Lung (tissue), 13 donors: ENCODE data around the gene BNIPL. TPM values are rescaled to one million over a fixed set of nuclear protein-coding genes. Genes with fewer than 3 reads are reported as not detected.

Experiments
- ATAC-seq: fragments of 200-7000 bp; cut with Tn5 transposase; one replicate; pipeline ENCODE4 v1.9.1; 2020; ENCODE audit warnings: moderate number of reproducible peaks; ENCODE audit not compliant: insufficient read depth, low FRiP score
- DNase-seq, 3 donors: peaks; one replicate each; pipeline ENCODE4 v3.0.0-alpha.2; 2013 to 2017
- H3K27ac ChIP-seq, 2 donors: one replicate each; pipeline ENCODE4 v1.5.1; 2013; ENCODE audit warnings: mild to moderate bottlenecking in 2 of 2, moderate library complexity in 2 of 2, control low read depth in 1 of 2, inconsistent platforms in 1 of 2, low read depth in 1 of 2, low read length in 1 of 2
- H3K27me3 ChIP-seq, 3 donors: one replicate each; pipeline ENCODE4 v1.5.1; 2013; ENCODE audit warnings: low read length in 2 of 3; ENCODE audit not compliant: control insufficient read depth in 3 of 3, insufficient read depth in 3 of 3
- H3K36me3 ChIP-seq, 4 donors: one replicate each; pipeline ENCODE4 v1.5.1; 2013; ENCODE audit warnings: low read length in 4 of 4, mild to moderate bottlenecking in 1 of 4, moderate library complexity in 1 of 4; ENCODE audit not compliant: control insufficient read depth in 4 of 4, insufficient read depth in 4 of 4
- H3K4me1 ChIP-seq, 5 donors: one replicate each; pipeline ENCODE4 v1.5.1; 2013; ENCODE audit warnings: low read length in 5 of 5, mild to moderate bottlenecking in 2 of 5, moderate library complexity in 1 of 5; ENCODE audit not compliant: control insufficient read depth in 5 of 5, insufficient read depth in 5 of 5
- H3K4me3 ChIP-seq: one replicate; pipeline ENCODE4 v1.5.1; 2013; ENCODE audit warnings: mild to moderate bottlenecking, control low read depth, moderate library complexity
- H3K9ac ChIP-seq, 2 donors: one replicate each; pipeline ENCODE4 v1.5.1; 2013; ENCODE audit warnings: low read length in 2 of 2, control low read depth in 1 of 2; ENCODE audit not compliant: insufficient read depth in 1 of 2
- H3K9me3 ChIP-seq, 4 donors: one replicate each; pipeline ENCODE4 v1.5.1; 2013; ENCODE audit warnings: low read length in 3 of 4, mild to moderate bottlenecking in 1 of 4, moderate library complexity in 1 of 4; ENCODE audit not compliant: control insufficient read depth in 4 of 4, insufficient read depth in 3 of 4
- CTCF ChIP-seq: IDR thresholded peaks from 2 replicates; pipeline ENCODE4 v1.5.1; 2012; ENCODE audit warnings: mild to moderate bottlenecking; ENCODE audit errors: control extremely low read depth, extremely low read depth
- WGBS, 2 donors: extraction: QIAGEN DNeasy Blood & Tissue Kit; methylation state at CpG; one replicate each; pipeline ENCODE4 v1.1.7; 2013; 5-methylcytosine and 5-hydroxymethylcytosine counted together
- polyA plus RNA-seq, 2 donors: library from polyadenylated mRNA; stranded (reverse); fragments of 200-250 nt; gene quantifications; one replicate each; pipeline ENCODE4 v1.2.1, GENCODE V29; 2013
- small RNA-seq: library from RNA; depleted of rRNA; stranded (forward); fragments of <200 nt; gene quantifications from one replicate; pipeline ENCODE3, GENCODE V24; 2014; ENCODE audit warnings: low replicate concordance
- total RNA-seq, 2 donors: library from RNA; depleted of rRNA in 1 of 2; stranded (reverse); fragments of >200 nt in 1 of 2; gene quantifications; one replicate each; pipeline ENCODE4 v1.2.1, GENCODE V29; 2014 to 2021
- donor health status: control.
- donor health status: control.
- donor health status: Bipolar disorder and iron deficiency.
- donor health status: healthy.
- donor health status: DM: yes; HTN: yes; CAD: no.

Gene BNIPL
- total and polyA plus RNA-seq, 4 donors, result 1.9 to 12.2 (median 5.7) TPM

- H3K9ac ChIP-seq, result no peak overlapping the region
- WGBS, 2 donors, result 73 to 85% methylated on average over 4 of the region's 4 CpGs
These were observed 49.7 kb downstream of the BNIPL start for GRCh38 chr1:151085953-151086559.

More at GRCh38 chr1:151085953-151086559, 49.7 kb downstream of the BNIPL start:
- Histone ChIP-seq H3K4me1 (no peaks in the 10 kb centered on the region), H3K4me3 (no peak overlapping the region), H3K27me3 (no peaks in the 10 kb centered on the region), H3K36me3 (no peaks in the 10 kb centered on the region), H3K27ac (no peak overlapping the region), H3K9me3 (no peaks in the 10 kb centered on the region)
- no peak for TF ChIP-seq CTCF
- ATAC-seq, result no peak
- no peak for DNase-seq

Small RNAs within 50 kb of the gene (small RNA-seq; reads per million reads assigned to genes)
- gene RNU6-884P, result not detected

Other genes starting within 250 kb of the BNIPL start
- gene CTSK, start 228.3 kb upstream of the BNIPL start, total RNA-seq, result 10 to 100 TPM; 11.1 to 25.7 TPM
- 10 to 100 TPM in 1 of 2 donors, 1 to 10 TPM in 1; 5.2 to 17.5 TPM for gene CTSK, start 228.3 kb upstream of the BNIPL start, polyA plus RNA-seq
- 100 to 1,000 TPM in 1 of 2 donors, 10 to 100 TPM in 1; 41.4 to 102 TPM for gene ARNT, start 160.0 kb upstream of the BNIPL start, total RNA-seq
- gene ARNT, start 160.0 kb upstream of the BNIPL start, polyA plus RNA-seq, result 10 to 100 TPM; 15.0 to 20.9 TPM
- not detected for gene CTXND2, start 149.4 kb upstream of the BNIPL start, total RNA-seq
- under 1 TPM in 1 of 2 donors, not detected in 1; 0.02 TPM for gene CTXND2, start 149.4 kb upstream of the BNIPL start, polyA plus RNA-seq
- 10 to 100 TPM; 40.7 to 56.2 TPM for gene SETDB1, start 110.2 kb upstream of the BNIPL start, total RNA-seq
- 10 to 100 TPM; 20.0 to 24.4 TPM for gene SETDB1, start 110.2 kb upstream of the BNIPL start, polyA plus RNA-seq
- 100 to 1,000 TPM; 194 to 237 TPM for gene CERS2, start 61.8 kb upstream of the BNIPL start, total RNA-seq
- 100 to 1,000 TPM; 155 to 308 TPM for gene CERS2, start 61.8 kb upstream of the BNIPL start, polyA plus RNA-seq
- gene ANXA9, start 54.3 kb upstream of the BNIPL start, total RNA-seq, result 1 to 10 TPM in 1 of 2 donors, under 1 TPM in 1; 0.68 to 1.0 TPM
- 1 to 10 TPM in 1 of 2 donors, under 1 TPM in 1; 0.37 to 1.3 TPM for gene ANXA9, start 54.3 kb upstream of the BNIPL start, polyA plus RNA-seq
- gene MINDY1, start 29.7 kb upstream of the BNIPL start, total RNA-seq, result 10 to 100 TPM; 23.4 to 31.0 TPM
- gene MINDY1, start 29.7 kb upstream of the BNIPL start, polyA plus RNA-seq, result 10 to 100 TPM in 1 of 2 donors, 1 to 10 TPM in 1; 7.8 to 10.1 TPM
- 10 to 100 TPM; 12.9 to 20.6 TPM for gene PRUNE1, start 28.1 kb upstream of the BNIPL start, total RNA-seq
- 10 to 100 TPM in 1 of 2 donors, 1 to 10 TPM in 1; 8.7 to 12.5 TPM for gene PRUNE1, start 28.1 kb upstream of the BNIPL start, polyA plus RNA-seq
- 1 to 10 TPM; 4.3 to 4.9 TPM for gene C1orf56, start 11.2 kb downstream of the BNIPL start, total RNA-seq
- 1 to 10 TPM; 2.3 to 3.5 TPM for gene C1orf56, start 11.2 kb downstream of the BNIPL start, polyA plus RNA-seq
- 100 to 1,000 TPM in 1 of 2 donors, 10 to 100 TPM in 1; 87.7 to 103 TPM for gene CDC42SE1, start 23.0 kb downstream of the BNIPL start, total RNA-seq
- gene CDC42SE1, start 23.0 kb downstream of the BNIPL start, polyA plus RNA-seq, result 100 to 1,000 TPM in 1 of 2 donors, 10 to 100 TPM in 1; 38.4 to 147 TPM
- gene MLLT11, start 23.8 kb downstream of the BNIPL start, total RNA-seq, result 1 to 10 TPM; 1.2 to 1.3 TPM
- 1 to 10 TPM in 1 of 2 donors, under 1 TPM in 1; 0.96 to 1.4 TPM for gene MLLT11, start 23.8 kb downstream of the BNIPL start, polyA plus RNA-seq
- gene GABPB2, start 34.2 kb downstream of the BNIPL start, total RNA-seq, result 10 to 100 TPM; 10.5 to 16.0 TPM
- gene GABPB2, start 34.2 kb downstream of the BNIPL start, polyA plus RNA-seq, result 1 to 10 TPM; 4.4 to 5.2 TPM
- 1 to 10 TPM; 6.4 to 9.8 TPM for gene SEMA6C, start 110.0 kb downstream of the BNIPL start, total RNA-seq
- 1 to 10 TPM; 6.3 to 6.7 TPM for gene SEMA6C, start 110.0 kb downstream of the BNIPL start, polyA plus RNA-seq
- 10 to 100 TPM in 1 of 2 donors, 1 to 10 TPM in 1; 3.4 to 11.3 TPM for gene TNFAIP8L2, start 120.1 kb downstream of the BNIPL start, total RNA-seq
- 10 to 100 TPM; 26.6 to 31.8 TPM for gene TNFAIP8L2, start 120.1 kb downstream of the BNIPL start, polyA plus RNA-seq
- gene LYSMD1, start 129.3 kb downstream of the BNIPL start, total RNA-seq, result 10 to 100 TPM in 1 of 2 donors, 1 to 10 TPM in 1; 4.9 to 12.7 TPM
- gene LYSMD1, start 129.3 kb downstream of the BNIPL start, polyA plus RNA-seq, result 1 to 10 TPM; 5.1 to 5.3 TPM
- 10 to 100 TPM; 30.0 to 31.3 TPM for gene SCNM1, start 129.6 kb downstream of the BNIPL start, total RNA-seq
- 10 to 100 TPM; 50.7 to 73.8 TPM for gene SCNM1, start 129.6 kb downstream of the BNIPL start, polyA plus RNA-seq
- gene TMOD4, start 139.4 kb downstream of the BNIPL start, total RNA-seq, result under 1 TPM in 1 of 2 donors, not detected in 1; 0.83 TPM
- under 1 TPM; 0.18 to 0.31 TPM for gene TMOD4, start 139.4 kb downstream of the BNIPL start, polyA plus RNA-seq
- 10 to 100 TPM; 30.7 to 30.9 TPM for gene VPS72, start 153.6 kb downstream of the BNIPL start, total RNA-seq
- 10 to 100 TPM; 28.6 to 39.1 TPM for gene VPS72, start 153.6 kb downstream of the BNIPL start, polyA plus RNA-seq
- 100 to 1,000 TPM in 1 of 2 donors, 10 to 100 TPM in 1; 47.6 to 120 TPM for gene PIP5K1A, start 162.0 kb downstream of the BNIPL start, total RNA-seq
- gene PIP5K1A, start 162.0 kb downstream of the BNIPL start, polyA plus RNA-seq, result 10 to 100 TPM; 21.7 to 27.4 TPM
- 100 to 1,000 TPM in 1 of 2 donors, 10 to 100 TPM in 1; 96.9 to 147 TPM for gene PSMD4, start 218.1 kb downstream of the BNIPL start, total RNA-seq
- gene PSMD4, start 218.1 kb downstream of the BNIPL start, polyA plus RNA-seq, result 100 to 1,000 TPM; 209 to 212 TPM
- gene ZNF687, start 245.7 kb downstream of the BNIPL start, total RNA-seq, result 10 to 100 TPM; 14.0 to 31.2 TPM
- 10 to 100 TPM in 1 of 2 donors, 1 to 10 TPM in 1; 9.6 to 13.7 TPM for gene ZNF687, start 245.7 kb downstream of the BNIPL start, polyA plus RNA-seq